HCT116 (cell line): ENCODE measurements around the gene CASK. TPM values are rescaled to one million over a fixed set of nuclear protein-coding genes. Genes with fewer than 3 reads are reported as not detected.
"Not testable (repeated sequence)": the region's sequence is repeated elsewhere in the genome, so short reads cannot be mapped to it uniquely, and the experiment has no call there.

Source experiments
- ATAC-seq: fragments of 200-7000 bp; cut with Tn5 transposase; 2 replicates; pipeline ENCODE4 v1.9.1; 2020; ENCODE audit warnings: mild to moderate bottlenecking, moderate library complexity
- BruUV-seq: library from RNA; stranded (reverse); fragments of 400-500 nt; replicated peaks from 2 replicates; lab custom pipeline; 2021; lab: Mats Ljungman, UMichigan
- CTCF ChIA-PET: fragments of 300-600 bp; sonication (Branson Sonifier 250); formaldehyde crosslinking; loops from one replicate; lab custom pipeline; 2021; ENCODE audit warnings: antibody characterized with exemption; lab: Charles Lee
- POLR2A ChIA-PET: fragments of 300-600, 350-600 bp; sonication (Branson Sonifier 250); formaldehyde crosslinking; loops from one replicate; lab custom pipeline; 2021; ENCODE audit warnings: antibody characterized with exemption; lab: Charles Lee
- RAD21 ChIA-PET, 2 experiments: fragments of 300-600 bp; sonication (Branson Sonifier 250); formaldehyde crosslinking; loops; one replicate each; lab custom pipeline; 2023; ENCODE audit warnings: low total read pairs in 2 of 2; ENCODE audit not compliant: uncharacterized antibody in 2 of 2, unreplicated experiment in 2 of 2, low non-redundant PET in 1 of 2; lab: Charles Lee
- DNase-seq: peaks from one replicate; pipeline ENCODE4 v3.0.0-alpha.2; 2010; ENCODE audit warnings: low read depth, low spot score
- H2AFZ ChIP-seq: fragments of 200-600 bp; shearing (Covaris generic), sonication (generic); 2 replicates; pipeline ENCODE4 v1.6.1; 2017; ENCODE audit warnings: low read depth, mixed run types, mixed read lengths, antibody characterized with exemption, low read length; ENCODE audit not compliant: poor library complexity, severe bottlenecking
- H3K27ac ChIP-seq: 2 replicates; pipeline ENCODE4 v1.5.1; 2012; ENCODE audit warnings: low read depth, low read length
- H3K27me3 ChIP-seq: fragments of 200-600 bp; sonication (generic); 2 replicates; pipeline ENCODE4 v1.6.1; 2016; ENCODE audit warnings: mixed run types, low read length, mixed read lengths; ENCODE audit not compliant: insufficient read depth
- H3K36me3 ChIP-seq, 2 experiments: fragments of 200-500 bp in 1 of 2; fragments of 200-600 bp in 1 of 2; sonication (Bioruptor generic) in 1 of 2; sonication (generic) in 1 of 2; 2 replicates each; pipeline versions ENCODE4 v1.5.1 to v1.6.1; 2014 to 2016; ENCODE audit warnings: low read length in 2 of 2, inconsistent platforms in 1 of 2, mixed read lengths in 1 of 2, mixed run types in 1 of 2; ENCODE audit not compliant: insufficient read depth in 2 of 2, control insufficient read depth in 1 of 2
- H3K4me1 ChIP-seq, 2 experiments: fragments of 200-600 bp in 1 of 2; sonication (generic) in 1 of 2; 2 replicates each; pipeline versions ENCODE4 v1.5.1 to v1.6.1; 2012 to 2017; ENCODE audit warnings: low read length in 2 of 2, inconsistent platforms in 1 of 2, mild to moderate bottlenecking in 1 of 2, mixed read lengths in 1 of 2, mixed run types in 1 of 2, moderate library complexity in 1 of 2; ENCODE audit not compliant: insufficient read depth in 2 of 2, control insufficient read depth in 1 of 2
- H3K4me2 ChIP-seq: fragments of 200-600 bp; sonication (generic); 2 replicates; pipeline ENCODE4 v1.6.1; 2017; ENCODE audit warnings: mixed run types, low read length, mixed read lengths
- H3K4me3 ChIP-seq, 2 experiments: fragments of 200-600 bp in 1 of 2; sonication (generic) in 1 of 2; replicated peaks in 1 of 2; 2 replicates each; pipeline ENCODE4 v1.5.1; 2011 to 2016; ENCODE audit warnings: low read length in 2 of 2, control low read depth in 1 of 2, low read depth in 1 of 2, mild to moderate bottlenecking in 1 of 2, mixed read lengths in 1 of 2, mixed run types in 1 of 2
- H3K79me2 ChIP-seq: fragments of 200-600 bp; sonication (generic); 2 replicates; pipeline ENCODE4 v1.6.1; 2017; ENCODE audit warnings: mild to moderate bottlenecking, mixed run types, low read length, moderate library complexity, mixed read lengths; ENCODE audit not compliant: insufficient read depth
- H3K9ac ChIP-seq: fragments of 200-600 bp; sonication (generic); 2 replicates; pipeline ENCODE4 v1.6.1; 2016; ENCODE audit warnings: low read length, mixed read lengths
- H3K9me2 ChIP-seq: fragments of 200-600 bp; sonication (generic), shearing (Covaris generic); 2 replicates; pipeline ENCODE4 v1.6.1; 2017; ENCODE audit warnings: mixed run types, mild to moderate bottlenecking, moderate library complexity; ENCODE audit not compliant: insufficient read depth
- H3K9me3 ChIP-seq, 2 experiments: fragments of 200-500 bp in 1 of 2; fragments of 200-600 bp in 1 of 2; sonication (Bioruptor generic) in 1 of 2; sonication (generic) in 1 of 2; 2 replicates each; pipeline ENCODE4 v1.6.1; 2014 to 2017; ENCODE audit warnings: low read length in 2 of 2, mixed read lengths in 2 of 2, inconsistent platforms in 1 of 2, low read depth in 1 of 2, mild to moderate bottlenecking in 1 of 2, mixed run types in 1 of 2, moderate library complexity in 1 of 2; ENCODE audit not compliant: control insufficient read depth in 1 of 2, insufficient read depth in 1 of 2
- H4K20me1 ChIP-seq: fragments of 200-600 bp; sonication (generic), shearing (Covaris generic); 2 replicates; pipeline ENCODE4 v1.6.1; 2017; ENCODE audit warnings: mixed run types, mild to moderate bottlenecking, moderate library complexity; ENCODE audit not compliant: insufficient read depth
- CBX3 ChIP-seq: IDR thresholded peaks from 2 replicates; pipeline ENCODE4 v1.6.1; 2012; ENCODE audit warnings: low read depth
- POLR2AphosphoS5 ChIP-seq: IDR thresholded peaks from 2 replicates; pipeline ENCODE4 v1.6.1; 2011; ENCODE audit warnings: mild to moderate bottlenecking, low read depth, low read length, moderate library complexity
- SP1 ChIP-seq: IDR thresholded peaks from 2 replicates; pipeline ENCODE4 v1.6.1; 2012; ENCODE audit warnings: low read depth
- TCF7L2 ChIP-seq: IDR thresholded peaks from 2 replicates; pipeline ENCODE4 v1.7.0; 2011; ENCODE audit warnings: borderline replicate concordance, inconsistent platforms; ENCODE audit not compliant: insufficient read depth, insufficient read length; ENCODE audit errors: extremely low read depth
- intact Hi-C: fragments of 100-400 bp; cut with micrococcal nuclease; formaldehyde crosslinking; loops from 2 replicates; pipeline ENCODE4 v1.10.0; 2022
- total RNA-seq: library from RNA; stranded (reverse); gene quantifications from one replicate; pipeline ENCODE4 v1.2.1, GENCODE V29; 2021; ENCODE audit not compliant: unreplicated experiment
- TF ChIP-seq, protein P1 (sequence below): IDR thresholded peaks from 2 replicates; pipeline ENCODE4 v1.6.1; 2012

Gene CASK
- total RNA-seq, 1 experiment from 2014 or later: 39.0 TPM

DNA sequence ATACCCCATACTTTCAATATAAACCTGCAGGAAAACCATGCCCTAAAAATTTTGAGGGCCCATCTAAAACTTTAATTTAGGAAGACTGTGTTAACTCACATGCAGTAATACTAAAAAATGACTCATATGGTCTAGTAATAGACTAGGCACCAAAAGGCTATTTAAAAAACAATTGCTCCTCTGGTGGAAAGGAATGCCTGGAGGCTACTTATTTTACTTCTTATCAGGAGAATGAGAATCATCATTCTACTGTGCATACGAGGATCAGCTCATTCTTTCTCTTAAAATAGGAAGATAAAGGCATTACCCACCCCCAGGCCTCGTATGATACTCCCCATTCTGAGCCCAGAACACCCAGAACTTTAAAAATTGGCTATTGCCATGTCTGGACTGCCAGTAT is 277.2 kb downstream of the CASK start:
- H4K20me1 ChIP-seq, H3K9ac ChIP-seq, RAD21 ChIA-PET, H3K4me2 ChIP-seq, intact Hi-C loops, ATAC-seq, BruUV-seq, H3K9me2 ChIP-seq, H3K27me3 ChIP-seq, H3K9me3 ChIP-seq, CTCF ChIA-PET, H3K4me1 ChIP-seq, H3K36me3 ChIP-seq, H3K4me3 ChIP-seq, H3K79me2 ChIP-seq, H2AFZ ChIP-seq, POLR2A ChIA-PET, DNase-seq, H3K27ac ChIP-seq: not testable (repeated sequence)

DNA sequence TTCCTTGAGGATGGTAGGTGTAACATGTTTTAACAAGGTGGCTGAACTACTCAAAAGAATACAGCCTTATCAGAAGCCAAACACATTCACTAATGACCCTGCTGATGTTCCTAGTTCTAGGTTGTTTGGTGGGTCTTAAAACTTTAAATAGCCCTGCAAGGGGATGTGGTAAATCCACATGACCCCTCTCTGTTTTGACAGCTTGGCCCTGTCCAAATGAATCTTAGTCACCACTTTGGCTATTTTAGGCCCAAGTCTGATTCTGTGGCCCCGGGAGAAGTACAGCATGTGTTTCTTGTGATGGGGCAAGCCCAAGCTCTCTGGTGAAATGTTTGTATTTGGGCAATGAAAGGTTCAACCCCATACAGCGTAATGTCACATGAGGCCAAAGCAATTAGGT is 289.1 kb downstream of the CASK start:
- ChIA-PET RAD21 (no interaction called here), POLR2A (no interaction called here), CTCF (no interaction called here)
- TF ChIP-seq, protein P1, sequence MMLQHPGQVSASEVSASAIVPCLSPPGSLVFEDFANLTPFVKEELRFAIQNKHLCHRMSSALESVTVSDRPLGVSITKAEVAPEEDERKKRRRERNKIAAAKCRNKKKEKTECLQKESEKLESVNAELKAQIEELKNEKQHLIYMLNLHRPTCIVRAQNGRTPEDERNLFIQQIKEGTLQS: no peak
- TF ChIP-seq POLR2AphosphoS5: no peak
- TF ChIP-seq SP1: no peak
- no peak for TF ChIP-seq TCF7L2
- TF ChIP-seq CBX3: no peak
- no peak for ATAC-seq
- Histone ChIP-seq H3K9ac (no peak overlapping the region), H3K27me3 (no peaks in the 10 kb centered on the region), H3K79me2 (no peaks in the 10 kb centered on the region), H3K4me2 (no peak overlapping the region), H3K4me1 (no peaks in the 10 kb centered on the region), H4K20me1 (no peaks in the 10 kb centered on the region), H2AFZ (no peak overlapping the region), H3K9me3 (no peaks in the 10 kb centered on the region), H3K4me3 (no peak overlapping the region), H3K27ac (no peak overlapping the region), H3K36me3 (no peaks in the 10 kb centered on the region), H3K9me2 (no peaks in the 10 kb centered on the region)
- intact Hi-C loops: no loop called here
- no peak for DNase-seq
- no TSS peak for BruUV-seq
